HCT116 (cell line): ENCODE measurements around the gene NAA35.

ENCODE experiments used
- ATF3 ChIP-seq: IDR thresholded peaks from 2 replicates; pipeline ENCODE4 v1.6.1; 2012
- CTCF ChIP-seq, 3 experiments: fragments of 200-600 bp in 1 of 3; sonication (generic) in 1 of 3; IDR thresholded peaks in 2 of 3; conservative IDR thresholded peaks in 1 of 3; 2 replicates each; pipeline ENCODE4 v1.5.1; 2012 to 2017; ENCODE audit warnings: low read depth in 2 of 3, low read length in 2 of 3, antibody characterized with exemption in 1 of 3, borderline replicate concordance in 1 of 3, control low read depth in 1 of 3, mild to moderate bottlenecking in 1 of 3, mixed read lengths in 1 of 3, mixed run types in 1 of 3, moderate library complexity in 1 of 3; ENCODE audit not compliant: insufficient read depth in 1 of 3
- EZH2phosphoT487 ChIP-seq: fragments of 200-600 bp; IDR thresholded peaks from 2 replicates; pipeline ENCODE4 v1.6.1; 2018; ENCODE audit warnings: antibody characterized with exemption, borderline replicate concordance
- FOSL1 ChIP-seq: IDR thresholded peaks from 2 replicates; pipeline ENCODE4 v1.6.1; 2012; ENCODE audit warnings: low read depth
- POLR2A ChIP-seq: IDR thresholded peaks from 2 replicates; pipeline ENCODE4 v1.7.0; 2011; ENCODE audit warnings: borderline replicate concordance; ENCODE audit not compliant: insufficient read depth, insufficient read length; ENCODE audit errors: extremely low read depth
- POLR2AphosphoS5 ChIP-seq: IDR thresholded peaks from 2 replicates; pipeline ENCODE4 v1.6.1; 2011; ENCODE audit warnings: mild to moderate bottlenecking, low read depth, low read length, moderate library complexity
- ZBTB33 ChIP-seq: IDR thresholded peaks from 2 replicates; pipeline ENCODE4 v1.6.1; 2011; ENCODE audit warnings: mild to moderate bottlenecking, low read length, moderate library complexity; ENCODE audit not compliant: insufficient replicate concordance; ENCODE audit errors: extremely low read depth

- TF ChIP-seq EZH2phosphoT487 (no peak), POLR2A (no peak), ZBTB33 (no peak), CTCF (IDR thresholded peaks at IDR 0.05 in 2 of 3, conservative IDR thresholded peaks at IDR 0.05 in 1 of 3; ENCODE audit: borderline replicate concordance in 1 of 3, insufficient read depth in 1 of 3, low read depth in 2 of 3, low read length in 2 of 3) (no peak), POLR2AphosphoS5 (no peak), FOSL1 (no peak), ATF3 (no peak)
Measured at GRCh38 chr9:85927076-85927475, 13.9 kb upstream of the NAA35 start.
